GDM1 (cell line): ENCODE data around the gene PGBD1.
"Not testable (repeated sequence)": the region's sequence is repeated elsewhere in the genome, so short reads cannot be mapped to it uniquely, and the experiment has no call there.

Experiments
- DNase-seq: peaks from one replicate; lab custom pipeline; 2025; lab: John Stamatoyannopoulos, UW

PGBD1 gene

GRCh38 chr6:28267695-28268059 is 13.7 kb upstream of the PGBD1 start:
- no peak for DNase-seq

DNA sequence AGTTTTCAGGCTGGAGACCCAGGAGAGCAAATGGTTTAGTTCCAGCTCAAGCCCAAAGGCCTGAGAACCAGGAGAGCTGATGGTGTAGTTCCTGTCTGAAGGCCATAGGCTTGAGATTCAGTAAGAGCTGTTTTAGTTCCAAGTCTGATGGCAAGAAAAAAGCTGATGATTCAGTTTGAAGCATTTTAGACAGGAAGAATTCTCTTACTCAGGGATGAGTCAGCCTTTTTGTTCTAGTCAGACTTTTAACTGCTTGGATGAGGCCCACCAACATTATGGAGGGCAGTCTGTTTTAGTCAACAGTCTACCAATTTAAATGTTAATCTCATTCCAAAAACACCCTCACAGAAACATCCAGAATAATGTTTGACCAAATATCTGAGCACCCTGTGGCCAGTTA is 11.9 kb upstream of the PGBD1 start:
- DNase-seq = no peak

GRCh38 chr6:28274888-28275287 is 6.5 kb upstream of the PGBD1 start:
- no peak for DNase-seq

- no peak for DNase-seq
Observed at GRCh38 chr6:28277746-28278145, 3.6 kb upstream of the PGBD1 start.

DNA sequence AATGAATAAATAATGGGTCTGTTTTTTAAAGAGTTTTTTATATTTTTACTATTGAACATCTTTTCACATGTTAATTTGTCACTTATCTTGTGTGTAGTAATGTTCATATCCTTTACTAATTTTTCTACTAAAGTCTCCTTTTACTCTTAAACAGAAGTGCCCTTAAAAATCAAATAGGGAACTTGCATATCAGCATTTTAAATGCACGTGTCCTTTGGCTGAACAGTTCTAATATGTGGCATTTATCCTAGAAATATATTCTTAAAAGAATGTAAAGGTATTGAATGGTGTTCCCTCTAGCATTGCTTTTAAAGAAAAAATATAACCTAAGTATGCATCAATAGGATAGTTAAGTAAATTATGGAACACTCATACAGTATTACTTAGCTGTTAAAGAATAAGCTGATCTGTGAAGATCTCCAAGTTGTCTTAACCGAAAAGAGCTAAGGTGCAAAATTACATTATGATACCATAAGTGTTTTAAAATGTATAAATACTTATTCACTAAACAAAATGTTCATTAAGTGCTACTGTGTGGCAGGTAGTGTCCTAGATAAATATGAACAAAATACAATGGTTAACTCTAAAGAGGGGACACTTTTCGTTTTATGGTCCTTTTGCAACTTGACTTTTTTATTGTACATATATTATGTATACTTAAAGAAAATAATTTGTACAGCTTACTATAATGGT is 631 bp upstream of the PGBD1 start:
- DNase-seq = no peak

- DNase-seq = no peak
Observed at GRCh38 chr6:28282926-28283325, 1.6 kb downstream of the PGBD1 start.

DNA sequence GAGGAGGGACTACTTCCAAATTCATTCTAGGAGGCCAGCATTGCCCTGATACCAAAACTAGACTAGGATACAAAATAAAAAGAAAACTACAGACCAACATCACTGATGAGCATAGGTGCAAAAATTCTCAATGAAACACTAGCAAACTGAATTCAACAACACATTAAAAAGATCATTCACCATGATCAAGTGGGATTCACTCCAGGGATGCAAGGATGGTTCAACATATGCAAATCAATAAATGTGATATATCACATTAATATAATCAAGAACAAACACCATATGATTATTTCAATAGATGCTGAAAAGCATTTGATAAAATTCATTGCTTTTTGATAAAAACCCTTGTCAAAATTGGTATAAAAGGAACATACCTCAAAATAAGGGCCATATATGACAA is 10.2 kb downstream of the PGBD1 start:
- no peak for DNase-seq

- no peak for DNase-seq
Observed at GRCh38 chr6:28295326-28295725, 14.0 kb downstream of the PGBD1 start.

- no peak for DNase-seq
Observed at GRCh38 chr6:28296520-28297060, 15.2 kb downstream of the PGBD1 start.

DNA sequence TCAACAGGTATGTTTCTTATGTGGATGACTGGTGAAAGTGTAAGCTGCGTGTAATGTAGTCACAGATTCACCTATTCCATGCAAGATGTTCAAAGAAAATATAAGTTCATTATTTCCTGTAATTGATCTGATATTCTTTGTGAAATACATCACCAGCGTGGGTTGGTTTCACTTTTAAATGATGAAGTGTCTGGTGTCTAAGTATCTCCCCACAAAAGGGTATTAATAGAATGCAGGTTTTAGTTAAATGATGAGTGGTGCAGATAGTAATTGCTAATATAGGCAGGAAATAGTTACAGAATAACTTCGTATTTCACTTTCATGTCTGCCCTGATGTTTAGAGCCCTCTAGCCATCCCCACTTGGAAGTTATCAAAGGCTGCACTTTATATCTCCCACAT is 22.2 kb downstream of the PGBD1 start:
- DNase-seq = no peak

DNA sequence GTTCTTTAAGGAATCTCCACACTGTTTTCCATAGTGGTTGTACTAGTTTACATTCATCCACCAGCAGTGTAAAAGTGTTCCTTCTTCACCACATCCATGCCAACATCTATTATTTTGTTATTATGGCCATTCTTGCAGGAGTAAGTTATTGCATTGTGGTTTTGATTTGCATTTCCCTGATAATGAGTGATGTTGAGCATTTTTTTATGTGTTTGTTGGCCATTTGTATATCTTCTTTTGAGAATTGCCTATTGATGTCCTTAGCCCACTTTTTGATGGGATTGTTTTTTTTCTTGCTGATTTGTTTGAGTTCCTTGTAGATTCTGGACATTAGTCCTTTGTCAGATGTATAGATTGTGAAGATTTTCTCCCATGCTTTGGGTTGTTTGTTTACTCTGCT is 25.0 kb downstream of the PGBD1 start:
- not testable (repeated sequence) for DNase-seq

- no peak for DNase-seq
Observed at GRCh38 chr6:28311139-28311823, 29.9 kb downstream of the PGBD1 start.

- no peak for DNase-seq
Observed at GRCh38 chr6:28312939-28313338, 31.6 kb downstream of the PGBD1 start.

GRCh38 chr6:28315628-28316027 is 34.3 kb downstream of the PGBD1 start:
- DNase-seq = no peak

DNA sequence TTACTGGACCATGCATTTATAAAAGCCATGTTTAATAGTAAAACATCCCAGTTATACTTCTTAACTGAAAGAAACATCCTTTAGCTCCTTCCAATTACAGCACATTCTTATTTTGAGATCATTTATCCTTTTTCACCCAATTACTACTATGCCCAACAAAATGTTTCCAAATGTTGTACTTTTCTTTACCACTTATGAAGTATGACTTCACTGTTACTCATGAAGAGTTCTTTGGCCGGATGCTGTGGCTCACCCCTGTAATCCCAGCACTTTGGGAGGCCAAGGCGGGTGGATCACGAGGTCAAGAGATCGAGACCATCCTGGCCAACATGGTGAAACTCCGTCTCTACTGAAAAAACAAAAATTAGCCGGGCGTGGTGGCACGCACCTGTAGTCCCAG is 36.5 kb downstream of the PGBD1 start:
- DNase-seq = not testable (repeated sequence)

GRCh38 chr6:28322661-28323060 is 41.3 kb downstream of the PGBD1 start:
- DNase-seq = no peak

DNA sequence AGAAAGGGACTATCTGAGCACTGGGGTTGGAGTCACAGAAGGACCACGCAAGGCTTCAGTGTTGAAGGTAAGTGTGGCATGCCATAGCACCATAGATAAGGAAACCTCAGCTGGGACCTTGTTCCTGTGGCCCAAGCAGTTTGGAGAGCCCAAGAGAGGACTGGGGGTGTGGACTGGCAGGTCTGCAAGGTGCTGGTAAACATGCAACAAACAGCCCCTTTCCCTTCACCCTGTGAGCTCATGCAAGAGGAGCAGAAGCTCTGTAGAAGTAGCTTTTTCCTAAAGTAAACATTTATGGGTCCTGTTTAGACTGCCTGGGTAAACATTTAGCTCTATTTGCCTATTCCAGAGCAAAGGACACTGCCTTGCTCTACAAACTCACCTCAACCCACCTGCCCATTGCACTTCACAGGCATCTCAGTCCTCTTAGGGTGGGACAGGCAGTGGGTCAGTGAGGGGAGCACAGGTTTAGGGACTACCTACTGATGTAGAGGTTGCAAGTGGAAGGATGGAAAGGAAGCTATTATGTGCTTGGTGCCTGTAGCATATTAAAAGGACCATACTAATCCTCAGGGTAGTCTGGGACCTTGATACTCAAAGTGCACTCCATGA is 42.5 kb downstream of the PGBD1 start:
- no peak for DNase-seq

DNA sequence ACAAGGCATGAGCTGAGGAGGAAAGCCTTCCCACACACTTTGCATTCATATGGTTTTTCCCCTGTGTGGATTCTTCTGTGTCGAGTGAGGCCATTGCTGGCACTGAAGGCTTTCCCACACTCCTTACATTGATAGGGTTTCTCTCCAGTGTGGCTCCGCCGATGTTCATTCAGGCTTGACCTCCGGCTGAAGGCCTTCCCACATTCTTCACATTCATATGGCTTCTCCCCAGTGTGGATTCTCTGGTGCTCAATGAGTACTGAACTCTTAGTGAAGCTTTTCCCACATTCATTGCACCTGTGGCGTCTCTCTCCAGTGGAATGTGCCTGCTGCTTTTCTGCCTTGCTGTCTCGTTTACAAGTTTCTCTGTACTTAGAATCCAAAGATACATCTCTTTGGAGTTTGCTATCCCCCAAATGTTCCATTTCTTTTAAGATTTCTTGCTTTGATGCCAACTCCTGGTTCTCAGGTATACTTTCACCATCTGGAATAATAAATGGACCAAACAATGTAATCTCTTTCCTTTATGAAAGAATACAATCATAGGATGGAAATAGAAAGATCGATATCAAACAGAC is 45.1 kb downstream of the PGBD1 start:
- DNase-seq = no peak

DNA sequence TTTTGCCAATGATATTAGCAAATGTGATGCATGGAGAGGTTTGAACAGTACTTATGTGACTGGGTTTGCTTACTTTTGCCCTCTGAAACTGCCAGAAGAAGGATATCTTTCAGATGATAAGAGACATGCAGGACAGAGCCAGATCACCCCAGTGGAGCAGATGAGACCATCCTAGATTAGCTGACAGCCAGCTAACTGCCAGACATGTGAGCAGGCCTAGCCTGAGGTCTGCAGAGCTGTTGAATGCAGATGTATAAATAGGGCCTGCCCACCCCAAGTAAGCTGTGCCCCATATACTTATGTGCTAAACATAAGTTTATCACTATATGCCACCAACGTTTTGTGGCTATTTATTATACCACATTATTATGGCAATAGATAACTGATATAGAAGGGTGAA is 48.7 kb downstream of the PGBD1 start:
- DNase-seq = no peak

DNA sequence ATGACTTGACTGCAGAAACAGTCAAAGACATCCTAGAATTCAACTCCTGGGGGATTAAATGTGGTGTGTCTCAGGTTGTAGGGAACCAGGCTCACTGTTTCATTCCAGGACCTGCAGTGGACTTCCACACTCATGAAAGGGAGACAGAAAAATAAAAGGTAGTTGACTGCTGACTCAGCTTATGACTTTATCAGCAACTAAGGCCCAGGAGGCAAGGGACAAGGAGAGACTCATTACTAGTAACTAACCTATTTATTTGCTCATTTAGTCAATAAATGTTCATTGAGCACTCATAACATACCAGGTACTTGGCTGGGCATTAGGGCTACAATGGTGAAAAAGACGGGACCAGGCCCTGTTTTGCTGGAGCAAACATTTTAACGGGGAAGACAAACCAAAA is 51.7 kb downstream of the PGBD1 start:
- no peak for DNase-seq

DNA sequence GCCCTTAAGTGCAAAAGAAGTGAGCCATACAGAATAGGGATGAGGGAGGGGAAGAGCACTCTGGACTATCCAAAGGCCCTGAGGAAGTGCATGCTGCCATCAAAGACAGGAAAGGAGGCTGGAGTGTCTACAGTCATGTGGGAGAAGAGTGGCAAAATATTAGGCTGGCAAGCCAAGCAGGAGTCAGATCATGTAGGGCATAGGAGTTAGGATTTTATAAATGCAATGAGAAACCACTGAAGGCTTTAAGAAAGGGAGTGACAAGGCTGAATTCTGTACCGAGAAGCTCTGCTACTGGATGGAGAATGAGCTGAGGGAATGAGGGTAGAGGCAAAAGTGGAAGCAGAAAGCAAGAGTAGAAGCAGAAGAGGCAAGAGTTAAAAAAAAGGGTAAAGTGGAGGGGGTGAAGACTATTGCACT is 52.2 kb downstream of the PGBD1 start:
- no peak for DNase-seq

DNA sequence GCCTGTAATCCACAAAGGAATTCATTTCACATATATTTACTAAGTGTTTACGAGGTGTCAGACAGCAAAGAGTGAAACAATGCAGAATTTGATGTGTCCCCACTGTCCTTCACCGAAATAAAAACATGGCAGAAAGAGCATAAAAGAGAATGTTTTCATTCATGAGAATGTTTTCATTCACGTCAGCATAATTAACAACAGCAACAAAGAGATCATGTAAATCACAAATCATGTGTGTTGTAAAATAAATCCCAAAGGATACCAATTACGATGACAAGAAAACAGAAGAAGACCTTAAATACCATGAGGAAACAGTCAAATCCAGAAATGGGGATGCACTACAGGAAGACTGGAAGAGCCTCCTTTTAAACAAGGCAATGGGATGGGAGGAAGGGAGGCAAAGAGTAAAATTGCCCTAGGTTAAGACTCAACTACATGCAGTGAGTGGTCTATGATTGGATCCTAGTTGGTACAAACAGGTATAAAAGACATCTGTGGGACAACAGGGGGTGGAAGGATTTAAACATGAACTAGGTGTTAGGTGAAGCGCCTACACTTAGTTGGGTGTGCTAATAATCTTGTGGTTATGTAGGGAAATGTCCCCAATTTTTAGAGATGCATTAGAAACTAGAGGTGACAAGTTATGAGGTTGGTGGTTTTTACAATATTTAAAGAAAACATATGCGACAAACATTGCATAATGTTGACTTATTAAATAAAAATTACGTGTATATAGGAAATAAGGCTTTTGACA is 53.1 kb downstream of the PGBD1 start:
- DNase-seq = no peak
